Raji (cell line): ENCODE results near the gene METTL23.
A peak's percentile ranks its signal among the peaks of the same experiment; 100 is the strongest.

Source experiments
- POLR2A ChIP-seq: IDR thresholded peaks from 2 replicates; pipeline ENCODE4 v1.6.1; 2011; ENCODE audit warnings: low read depth, low read length, control low read depth; ENCODE audit not compliant: insufficient read depth

The METTL23 gene

DNA sequence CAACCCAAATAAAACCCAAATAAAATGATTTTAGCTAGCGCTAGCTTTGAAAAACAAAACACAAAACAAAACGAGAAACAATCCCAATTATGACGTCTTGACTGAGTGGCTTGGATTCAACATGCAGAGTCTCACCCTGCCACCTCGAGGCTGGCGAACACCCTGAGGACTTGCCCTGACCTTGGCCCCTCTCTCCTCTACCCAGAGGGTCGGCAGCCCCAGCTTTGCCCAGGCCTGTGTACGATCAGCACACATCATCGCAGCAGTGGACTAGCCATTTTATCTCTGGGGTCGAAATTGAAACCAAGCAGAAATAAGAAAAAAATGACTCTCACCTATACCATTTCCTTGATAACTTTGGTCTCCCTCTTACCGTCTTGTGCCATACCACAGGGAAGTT, 5.2 kb upstream of the METTL23 start:
- TF ChIP-seq POLR2A: no peak

DNA sequence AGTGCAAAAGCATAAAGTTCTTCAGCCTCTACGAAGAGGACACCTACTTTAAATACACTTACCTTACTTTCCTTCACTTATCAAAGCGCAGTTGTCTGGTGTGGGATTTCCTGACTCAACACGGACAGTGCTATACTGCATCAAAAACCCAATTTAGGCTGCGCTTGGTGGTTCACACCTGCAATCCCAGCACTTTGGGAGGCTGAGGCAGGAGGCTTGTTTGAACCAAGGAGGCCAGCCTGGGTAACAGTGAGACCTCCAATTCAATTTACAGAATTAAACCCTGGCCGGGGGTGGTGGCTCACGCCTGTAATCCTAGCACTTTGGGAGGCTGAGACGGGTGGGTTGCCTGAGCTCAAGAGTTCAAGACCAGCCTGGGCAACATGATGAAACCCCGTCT, 4.4 kb upstream of the METTL23 start:
- TF ChIP-seq POLR2A: no peak

DNA sequence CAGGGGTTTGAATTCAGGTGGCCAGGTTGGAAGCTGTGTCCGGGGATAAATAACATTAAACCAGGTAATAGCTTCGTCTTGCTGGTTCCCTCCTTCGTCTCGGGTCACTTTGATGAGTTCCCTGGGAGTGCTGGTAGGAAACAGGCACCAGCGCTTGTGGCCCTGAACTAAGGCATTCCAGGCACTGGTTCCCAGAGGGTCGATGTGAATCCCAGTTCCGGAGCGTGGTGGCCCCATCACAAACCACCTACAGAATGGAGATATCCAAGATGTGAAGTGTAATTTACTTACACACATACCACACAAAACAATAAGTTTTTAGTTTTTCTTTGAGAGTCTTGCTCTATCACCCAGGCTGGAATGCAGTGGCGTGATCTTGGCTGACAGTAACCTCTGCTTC, 2.8 kb upstream of the METTL23 start:
- TF ChIP-seq POLR2A: no peak

DNA sequence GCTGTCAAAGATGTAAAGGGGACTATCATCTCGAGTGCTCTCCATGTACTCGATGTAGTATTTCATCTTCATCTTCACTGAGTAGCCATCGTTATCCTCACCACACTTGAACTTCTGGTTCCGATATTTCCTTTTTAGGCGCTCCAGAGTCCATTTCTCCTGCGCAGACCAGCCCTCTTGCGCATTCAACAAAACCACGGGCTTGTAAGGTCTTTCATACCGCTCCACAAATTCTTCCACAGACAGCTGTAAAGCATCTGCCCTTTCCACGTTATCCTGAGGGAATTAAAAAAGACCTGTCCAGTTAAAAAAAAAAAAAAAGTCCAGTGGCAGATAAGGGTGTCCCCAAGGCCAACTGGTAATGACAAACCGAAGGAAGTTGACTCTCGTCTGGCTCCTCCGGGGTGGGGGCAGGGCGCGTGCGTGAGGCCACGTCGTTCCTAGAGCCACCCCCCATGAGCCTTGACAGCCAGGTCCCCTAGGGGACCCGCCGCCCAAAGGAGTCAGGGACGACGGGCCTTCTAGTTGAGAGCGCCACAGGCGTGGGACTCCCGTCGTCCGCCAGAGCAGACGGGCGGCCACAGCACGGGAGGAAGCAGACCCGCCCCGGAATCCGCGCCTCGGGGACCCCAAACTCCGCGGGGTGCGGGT, 934 bp upstream of the METTL23 start:
- TF ChIP-seq POLR2A: no peak

DNA sequence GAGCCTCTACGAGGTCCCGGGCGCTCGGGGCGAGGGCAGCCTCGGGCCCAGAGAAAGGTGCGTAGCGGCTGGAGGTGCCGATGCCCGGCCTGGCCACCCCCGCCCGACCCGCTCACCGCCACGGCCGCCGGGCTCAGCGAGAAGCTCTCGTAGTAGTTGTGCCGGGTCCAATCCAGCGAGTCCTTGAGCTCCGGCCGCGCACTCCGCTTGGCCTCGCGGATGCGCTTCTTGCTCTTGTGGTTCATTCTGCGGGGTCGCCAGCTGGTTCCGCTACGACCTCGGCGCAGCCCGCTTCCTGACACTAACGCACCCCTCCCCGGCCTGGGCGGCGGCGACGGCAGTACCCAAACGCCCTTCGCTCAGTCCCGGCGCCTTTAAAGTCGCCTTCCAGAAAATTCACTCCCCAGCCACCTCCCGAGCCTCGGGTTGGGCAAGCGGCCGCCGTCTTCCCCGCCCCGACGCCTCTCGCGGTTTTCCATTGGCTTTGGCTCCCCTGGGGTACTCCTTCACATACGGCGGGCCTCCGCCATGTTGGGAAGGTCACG, 336 bp upstream of the METTL23 start, which contains the start of gene JMJD6:
Gene JMJD6, minus strand, starts transcription at position 376 of the 545 bp plus-strand sequence. Its CDS starts 131 bp downstream, at position 245.
- peak; percentile 73 for TF ChIP-seq POLR2A

DNA sequence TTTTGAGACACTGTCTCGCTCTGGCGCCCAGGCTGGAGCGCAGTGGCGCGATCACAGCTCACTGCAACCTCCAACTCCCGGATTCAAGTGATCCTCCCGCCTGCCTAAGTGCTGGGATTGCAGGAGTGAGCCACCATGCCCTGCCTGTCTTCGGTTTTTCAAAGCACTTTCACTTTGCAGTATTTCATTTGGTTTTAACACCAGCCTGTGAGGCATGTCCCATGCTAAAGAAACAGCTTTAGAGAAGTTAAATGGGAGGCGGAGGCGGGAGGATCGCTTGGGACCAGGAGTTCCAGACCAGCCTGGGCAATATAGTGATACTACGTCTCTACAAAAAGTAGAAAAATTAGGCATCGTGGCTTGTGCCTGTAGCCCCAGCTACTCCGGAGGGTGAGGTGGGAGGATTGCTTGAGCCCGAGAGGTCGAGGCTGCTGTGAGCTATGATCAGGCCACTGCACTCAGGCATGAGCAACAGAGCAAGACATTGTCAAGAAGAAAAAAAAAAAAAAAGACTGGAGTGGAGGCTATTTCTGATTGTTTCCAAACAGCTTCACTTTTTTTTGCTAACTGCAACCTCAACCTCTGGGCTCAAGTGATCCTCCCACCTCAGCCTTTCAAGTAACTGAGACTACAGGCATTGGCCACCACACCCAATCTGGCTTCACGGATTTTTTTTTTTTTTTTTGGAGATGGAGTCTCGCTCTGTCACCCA, 1.3 kb downstream of the METTL23 start:
- 0 out of 2 replicates have a peak, but pooled peaks have one; percentile 29 for TF ChIP-seq POLR2A

DNA sequence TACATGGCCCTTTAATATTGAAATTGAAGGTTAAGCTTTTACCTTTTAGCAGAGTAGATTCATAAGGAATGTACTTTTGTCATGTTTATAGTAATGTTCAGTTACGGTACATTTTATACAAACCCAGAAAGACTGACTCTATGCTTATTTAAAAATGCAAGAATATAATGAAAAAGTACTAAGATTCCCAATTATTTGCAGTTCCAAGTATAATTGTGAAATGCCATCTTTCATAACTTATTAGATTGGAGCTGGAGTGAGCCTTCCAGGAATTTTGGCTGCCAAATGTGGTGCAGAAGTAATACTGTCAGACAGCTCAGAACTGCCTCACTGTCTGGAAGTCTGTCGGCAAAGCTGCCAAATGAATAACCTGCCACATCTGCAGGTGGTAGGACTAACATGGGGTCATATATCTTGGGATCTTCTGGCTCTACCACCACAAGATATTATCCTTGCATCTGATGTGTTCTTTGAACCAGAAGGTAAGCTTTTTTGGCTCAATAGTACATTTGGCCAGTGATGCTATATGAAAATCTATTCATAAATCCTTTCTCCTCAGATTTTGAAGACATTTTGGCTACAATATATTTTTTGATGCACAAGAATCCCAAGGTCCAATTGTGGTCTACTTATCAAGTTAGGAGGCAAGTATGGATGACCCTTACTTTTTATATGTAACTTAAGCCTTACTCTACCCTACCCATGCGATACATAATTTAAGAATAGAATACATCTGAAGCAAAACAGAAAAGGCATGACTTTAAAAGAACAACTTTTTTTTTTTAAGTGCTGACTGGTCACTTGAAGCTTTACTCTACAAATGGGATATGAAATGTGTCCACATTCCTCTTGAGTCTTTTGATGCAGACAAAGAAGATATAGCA, 6.3 kb downstream of the METTL23 start:
- no peak for TF ChIP-seq POLR2A

DNA sequence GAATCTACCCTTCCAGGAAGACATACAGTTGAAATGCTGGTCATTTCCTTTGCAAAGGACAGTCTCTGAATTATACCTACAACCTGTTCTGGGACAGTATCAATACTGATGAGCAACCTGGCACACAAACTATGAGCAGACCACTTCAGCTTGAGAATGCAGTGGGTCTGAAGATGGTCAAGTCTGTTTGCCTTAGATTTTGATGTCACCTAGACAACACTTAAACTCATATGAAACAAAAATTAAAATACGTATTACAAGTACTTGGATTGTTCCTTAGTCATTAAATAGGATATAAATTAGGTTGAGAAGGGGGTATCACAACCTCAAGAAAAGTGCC, 6.9 kb downstream of the METTL23 start:
- no peak for TF ChIP-seq POLR2A

DNA sequence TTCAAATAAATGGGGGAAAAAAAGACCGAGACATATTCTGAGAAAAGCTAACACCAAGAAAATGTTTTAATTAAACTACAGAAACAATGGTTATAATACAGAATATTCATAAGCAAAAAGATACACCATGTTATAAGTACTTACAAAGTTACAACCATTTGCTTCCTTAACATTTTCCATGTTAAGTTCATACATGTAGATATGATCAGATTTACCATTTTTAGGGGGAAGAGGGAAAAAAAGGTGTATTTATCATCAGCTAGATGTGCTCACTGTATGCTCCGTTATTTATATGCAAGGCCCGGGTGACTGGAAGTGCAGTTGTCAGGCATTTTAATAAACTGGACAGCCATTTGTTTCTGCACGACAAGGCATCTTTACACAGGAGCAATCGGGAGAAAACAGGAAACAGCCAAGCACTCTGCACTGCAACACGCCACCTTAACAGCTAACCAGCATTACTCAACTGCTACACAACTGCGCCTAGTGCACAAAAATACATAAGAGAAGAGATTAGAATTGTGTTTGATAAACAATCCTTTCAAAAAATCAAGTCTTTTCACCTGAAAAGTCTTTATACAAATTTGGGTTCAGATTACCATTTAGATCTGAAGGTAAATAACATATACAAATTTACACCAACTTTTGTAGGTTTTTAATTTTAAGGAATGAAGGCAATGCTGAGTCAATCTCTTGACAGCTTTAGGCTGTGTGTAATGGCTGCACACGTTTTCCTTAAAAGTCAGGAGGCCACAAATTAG, 7.6 kb downstream of the METTL23 start:
- TF ChIP-seq POLR2A: no peak

DNA sequence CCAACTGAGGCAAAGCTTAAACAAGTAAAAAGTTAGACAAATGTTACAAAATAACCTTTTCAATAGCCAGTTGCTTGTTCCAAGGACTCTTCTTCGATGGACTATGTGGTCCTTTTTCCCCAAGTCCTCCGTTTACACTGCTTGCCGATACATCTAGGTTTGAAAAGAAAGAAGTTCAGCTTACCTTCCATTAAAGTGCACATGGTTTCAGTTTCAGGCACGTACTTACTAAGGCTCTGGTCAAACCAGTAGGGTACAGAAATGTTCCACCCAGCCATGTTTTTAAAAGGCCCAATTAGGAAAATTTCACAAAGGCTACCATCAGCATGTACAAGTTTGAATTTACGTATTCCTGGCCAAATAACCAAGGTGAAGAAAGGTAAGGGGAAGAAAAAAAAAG, 8.4 kb downstream of the METTL23 start:
- 0 out of 2 replicates have a peak, but pooled peaks have one; percentile 22 for TF ChIP-seq POLR2A

DNA sequence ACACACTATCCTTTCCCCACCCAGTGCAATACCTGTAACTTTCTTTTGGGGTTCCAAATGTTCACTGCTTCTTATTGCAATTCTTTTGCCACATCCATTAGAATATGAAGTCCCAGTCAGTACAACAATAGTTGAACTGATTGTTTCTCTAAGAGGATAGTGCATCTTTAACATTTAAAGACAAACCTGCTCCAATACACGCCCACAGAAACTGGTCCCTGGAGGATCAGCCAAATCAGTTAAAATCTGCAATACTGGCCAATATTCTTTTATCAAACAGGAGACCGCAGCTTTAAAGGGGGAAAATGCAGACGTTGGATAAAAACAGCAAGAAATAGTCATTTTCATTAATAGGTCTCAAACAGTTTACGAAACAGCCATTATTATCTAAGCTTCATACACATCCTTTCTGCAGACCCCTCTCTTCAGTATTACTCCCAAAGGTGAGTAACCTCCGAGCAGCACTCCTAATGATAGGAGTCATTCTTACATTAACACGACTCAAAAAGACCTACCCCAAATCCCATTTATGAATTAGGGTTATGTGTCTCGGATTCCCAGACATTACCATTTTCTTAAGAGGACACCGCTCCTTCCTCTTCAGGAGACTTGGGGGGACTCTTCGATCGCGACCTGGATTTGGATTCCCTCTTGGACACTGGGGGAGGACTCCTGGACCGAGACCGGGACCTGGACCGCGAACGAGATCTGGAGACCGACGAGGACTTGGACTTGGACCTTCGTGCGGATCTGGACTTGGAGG, 9.1 kb downstream of the METTL23 start:
- no peak for TF ChIP-seq POLR2A

DNA sequence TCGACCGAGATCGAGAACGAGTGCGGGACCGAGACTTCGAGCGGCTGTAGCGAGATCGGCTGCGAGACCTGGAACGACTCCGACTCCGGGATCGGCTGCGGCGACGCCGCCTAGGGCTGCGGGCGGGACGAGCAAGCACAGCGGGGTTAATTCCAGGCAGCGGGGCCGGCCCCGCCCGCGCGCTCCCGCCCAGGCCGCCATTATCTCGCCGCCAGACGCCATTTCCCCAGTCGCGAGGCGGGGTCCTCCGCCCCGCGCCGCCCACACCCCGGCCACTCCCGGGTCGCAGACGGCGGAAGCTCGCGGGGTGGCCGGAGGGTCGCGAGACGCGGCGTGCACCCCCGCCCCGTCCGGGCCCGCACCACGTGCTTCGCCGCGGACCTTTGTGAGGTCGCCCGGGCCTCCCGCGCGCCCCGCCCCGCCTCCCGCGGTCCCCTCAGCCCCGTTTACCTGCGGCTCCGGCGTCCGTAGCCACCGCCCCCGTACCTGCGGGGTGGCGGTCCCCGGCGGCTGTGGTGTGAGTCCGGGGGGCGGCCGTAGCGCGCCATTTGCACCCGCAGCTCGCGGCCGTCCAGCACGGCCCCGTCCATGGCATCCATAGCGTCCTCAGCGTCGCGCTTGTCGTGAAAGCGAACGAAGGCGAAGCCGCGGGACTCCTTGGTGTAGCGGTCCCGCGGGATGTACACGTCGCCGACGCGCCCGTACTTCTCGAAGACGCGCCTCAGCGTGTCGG, 9.9 kb downstream of the METTL23 start:
- no peak for TF ChIP-seq POLR2A

DNA sequence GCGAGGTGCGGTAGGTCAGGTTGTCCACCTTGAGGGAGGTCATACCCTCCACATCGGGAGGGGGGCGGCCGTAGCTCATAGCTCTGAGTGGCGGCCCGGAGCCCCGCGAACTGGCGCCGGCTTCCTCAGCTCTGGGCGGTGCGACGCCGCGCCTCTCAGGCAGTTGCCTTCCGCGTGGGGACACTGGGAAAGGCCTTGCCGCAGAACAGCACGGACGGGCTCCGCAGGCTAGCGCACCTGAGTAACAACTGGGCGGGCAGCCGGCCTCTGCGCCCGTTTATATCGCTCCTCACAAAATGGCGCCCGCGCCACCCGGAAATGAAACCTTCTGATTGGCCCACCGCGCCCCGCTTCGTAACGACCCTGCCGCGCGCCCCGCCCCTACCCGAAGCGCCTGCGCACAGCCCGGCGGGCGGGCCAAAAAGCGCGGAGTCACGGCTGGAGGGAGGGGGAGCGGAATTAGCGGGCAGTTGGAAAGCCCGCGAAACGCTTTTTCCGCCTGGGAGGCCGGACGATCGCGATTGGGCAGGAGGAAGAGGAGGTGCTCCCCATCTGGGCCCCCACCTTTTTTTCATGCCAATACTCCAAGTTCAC, 10.5 kb downstream of the METTL23 start, which contains the start of gene SRSF2:
Gene SRSF2, minus strand, starts transcription at position 250 of the 594 bp plus-strand sequence. Its CDS starts 171 bp downstream, at position 79.
- TF ChIP-seq POLR2A: peak; percentile 99
